Tibial nerve (tissue), 4 donors: Measurements from ENCODE around the gene FAM107B. TPM values are rescaled to one million over a fixed set of nuclear protein-coding genes. Genes with fewer than 3 reads are reported as not detected.
A peak's percentile ranks its signal among the peaks of the same experiment; 100 is the strongest.

Experiments used
- DNase-seq, 2 donors: peaks; one replicate each; pipeline ENCODE4 v3.0.0-alpha.2; 2019; ENCODE audit warnings: low spot score in 2 of 2
- H3K27ac ChIP-seq, 4 donors: fragments of 200-600 bp; sonication (generic) in 3 of 4; one replicate each; pipeline ENCODE4 v1.5.1; 2017 to 2019; ENCODE audit warnings: mild to moderate bottlenecking in 1 of 4
- H3K27me3 ChIP-seq, 2 donors: fragments of 200-600 bp; sonication (generic) in 1 of 2; one replicate each; pipeline versions ENCODE4 v1.5.1 to v1.6.0; 2017 to 2019
- H3K36me3 ChIP-seq, 3 donors: fragments of 200-600 bp; sonication (generic); one replicate each; pipeline ENCODE4 v1.5.1; 2018 to 2019
- H3K4me1 ChIP-seq, 4 donors: fragments of 200-600 bp; sonication (generic) in 3 of 4; one replicate each; pipeline ENCODE4 v1.5.1; 2017 to 2019
- H3K4me3 ChIP-seq, 4 donors: fragments of 200-600 bp; sonication (generic) in 3 of 4; one replicate each; pipeline ENCODE4 v1.5.1; 2017 to 2019; ENCODE audit warnings: mild to moderate bottlenecking in 1 of 4, moderate library complexity in 1 of 4
- H3K9me3 ChIP-seq, 4 donors: fragments of 200-600 bp; sonication (generic) in 3 of 4; one replicate each; pipeline ENCODE4 v1.5.1; 2017 to 2019
- CTCF ChIP-seq, 5 experiments: fragments of 200-600 bp in 3 of 5; fragments of 450-650 bp in 2 of 5; sonication (generic) in 3 of 5; IDR thresholded peaks; one replicate each; pipeline ENCODE4 v1.5.1; 2016 to 2019; ENCODE audit warnings: antibody characterized with exemption in 5 of 5, mild to moderate bottlenecking in 3 of 5, moderate library complexity in 2 of 5
- EP300 ChIP-seq, 2 donors: sonication (generic); formaldehyde crosslinking; IDR thresholded peaks; one replicate each; pipeline ENCODE4 v1.6.1; 2017; ENCODE audit warnings: antibody characterized with exemption in 2 of 2, mild to moderate bottlenecking in 1 of 2
- POLR2A ChIP-seq, 2 donors: fragments of 450-650 bp; IDR thresholded peaks; one replicate each; pipeline ENCODE4 v1.6.1; 2017; ENCODE audit warnings: antibody characterized with exemption in 2 of 2, mild to moderate bottlenecking in 2 of 2, moderate library complexity in 2 of 2
- WGBS, 2 donors: methylation state at CpG; one replicate each; pipeline ENCODE4 v1.1.5; 2018; 5-methylcytosine and 5-hydroxymethylcytosine counted together
- total RNA-seq, 4 donors: library from RNA; depleted of rRNA; stranded (reverse); fragments of >200 nt; gene quantifications; one replicate each; pipeline ENCODE4 v1.1.0, GENCODE V29; 2016

Gene FAM107B
- total RNA-seq, 4 donors from 2014 or later: 9.8 to 26.7 (median 16.9) TPM

GRCh38 chr10:14782691-14783363 is 8.1 kb upstream of the FAM107B start:
- Histone ChIP-seq H3K4me1 (peaks cover 0 to 13% (median 0%) of the 10 kb centered on the region in 4 donors), H3K27me3 (no peaks in the 10 kb centered on the region), H3K27ac (no peak overlapping the region), H3K36me3 (no peaks in the 10 kb centered on the region), H3K9me3 (peaks cover 0 to 4% (median 1%) of the 10 kb centered on the region in 4 donors), H3K4me3 (no peak overlapping the region)
- TF ChIP-seq CTCF (IDR thresholded peaks at IDR 0.05) (no peak), EP300 (IDR thresholded peaks at IDR 0.05) (peak in 1 of 2 donors; percentile 68), POLR2A (IDR thresholded peaks at IDR 0.05) (no peak)
- DNase-seq: no peak
- 67 to 77% methylated on average over 9 of the region's 9 CpGs for WGBS, 2 donors

- Histone ChIP-seq H3K4me1 (peaks cover 0 to 13% (median 0%) of the 10 kb centered on the region in 4 donors), H3K9me3 (peaks cover 0 to 4% (median 1%) of the 10 kb centered on the region in 4 donors), H3K27ac (no peak overlapping the region), H3K4me3 (no peak overlapping the region), H3K27me3 (no peaks in the 10 kb centered on the region), H3K36me3 (no peaks in the 10 kb centered on the region)
- 59 to 60% methylated on average over 7 of the region's 7 CpGs for WGBS, 2 donors
- DNase-seq: no peak
- TF ChIP-seq CTCF (IDR thresholded peaks at IDR 0.05) (no peak), POLR2A (IDR thresholded peaks at IDR 0.05) (no peak), EP300 (IDR thresholded peaks at IDR 0.05) (no peak)
These were observed 7.1 kb upstream of the FAM107B start for GRCh38 chr10:14781763-14782162.

DNA sequence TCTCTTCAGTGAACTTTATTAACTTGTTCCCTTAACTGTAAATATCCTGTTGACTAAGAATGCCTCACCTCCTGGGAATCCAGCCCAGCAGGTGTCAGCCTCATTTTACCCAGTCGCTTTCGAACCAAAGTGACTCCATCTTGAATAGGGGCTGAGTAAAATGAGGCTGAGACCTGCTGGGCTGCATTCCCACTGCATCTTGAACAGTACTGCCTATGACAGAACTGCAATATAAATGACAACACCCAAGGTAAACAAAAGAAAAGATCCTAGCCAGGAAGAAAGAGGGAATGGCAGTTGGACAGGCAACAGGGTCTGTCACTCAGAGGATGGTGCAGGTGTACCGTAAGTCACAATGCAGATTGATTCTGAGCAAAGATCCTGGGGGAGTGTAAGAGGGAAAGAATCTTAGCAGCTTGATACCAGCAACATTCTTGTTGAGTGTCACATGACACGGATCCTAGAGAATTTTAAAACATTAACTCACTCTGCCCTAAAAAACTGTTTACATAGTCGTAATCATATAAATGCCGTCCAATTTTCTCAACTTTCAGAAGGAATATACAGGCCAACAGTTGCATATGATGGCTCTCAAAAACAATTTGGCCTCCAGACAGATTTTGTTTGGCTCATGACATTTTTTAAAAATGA is 4.4 kb upstream of the FAM107B start:
- Histone ChIP-seq H3K4me1 (peaks cover 0 to 13% (median 0%) of the 10 kb centered on the region in 4 donors), H3K36me3 (no peaks in the 10 kb centered on the region), H3K27ac (no peak overlapping the region), H3K27me3 (no peaks in the 10 kb centered on the region), H3K9me3 (no peaks in the 10 kb centered on the region), H3K4me3 (no peak overlapping the region)
- TF ChIP-seq CTCF (IDR thresholded peaks at IDR 0.05) (no peak), EP300 (IDR thresholded peaks at IDR 0.05) (no peak), POLR2A (IDR thresholded peaks at IDR 0.05) (no peak)
- no peak for DNase-seq
- WGBS, 2 donors: 54 to 63% methylated on average over 6 of the region's 6 CpGs

DNA sequence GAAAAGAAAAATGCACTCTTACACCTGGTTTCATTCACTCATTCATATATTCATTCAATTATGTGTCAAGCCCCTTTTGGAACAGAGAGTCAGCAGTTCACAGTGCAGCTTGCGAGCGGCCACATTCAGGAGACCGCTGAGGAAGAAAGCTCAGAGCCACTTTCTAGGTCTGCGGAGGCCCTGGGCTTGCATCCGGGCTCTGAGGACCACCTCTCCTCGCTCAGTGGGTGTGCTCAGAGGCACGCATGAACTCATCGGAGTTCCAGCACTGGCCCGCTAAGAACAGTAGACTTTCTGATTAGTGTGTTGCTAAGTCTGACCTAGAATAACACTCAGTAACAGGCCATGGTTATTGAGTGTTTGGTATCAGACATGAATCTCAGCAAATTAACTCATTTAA is 1.8 kb upstream of the FAM107B start:
- Histone ChIP-seq H3K27me3 (no peaks in the 10 kb centered on the region), H3K4me3 (no peak overlapping the region), H3K9me3 (no peaks in the 10 kb centered on the region), H3K27ac (no peak overlapping the region), H3K4me1 (peaks cover 0 to 13% (median 0%) of the 10 kb centered on the region in 4 donors), H3K36me3 (no peaks in the 10 kb centered on the region)
- WGBS, 2 donors: 80 to 85% methylated on average over 9 of the region's 9 CpGs
- TF ChIP-seq POLR2A (IDR thresholded peaks at IDR 0.05) (no peak), CTCF (IDR thresholded peaks at IDR 0.05) (no peak), EP300 (IDR thresholded peaks at IDR 0.05) (no peak)
- DNase-seq: no peak

DNA sequence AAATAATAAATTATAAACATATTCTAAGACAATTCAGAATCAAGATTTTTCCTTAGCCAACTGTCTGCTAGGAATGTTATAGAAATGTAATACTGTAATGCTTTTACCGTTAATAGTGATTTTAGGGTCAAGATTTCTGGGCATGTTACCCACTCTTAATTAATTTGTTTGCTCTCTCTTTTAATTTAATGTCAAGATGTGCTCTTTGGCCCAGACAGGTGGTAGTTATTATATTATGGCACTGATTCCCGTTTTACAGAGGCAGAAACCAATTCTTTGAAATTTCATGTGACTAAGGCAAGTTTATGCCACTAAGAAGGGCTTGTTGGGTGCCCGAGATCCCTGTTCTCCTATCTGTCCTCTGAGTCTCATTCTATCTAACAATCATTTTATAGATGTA is 959 bp upstream of the FAM107B start:
- 73 to 74% methylated on average over 3 of the region's 3 CpGs for WGBS, 2 donors
- H3K4me1 ChIP-seq: peaks cover 0 to 13% (median 0%) of the 10 kb centered on the region in 4 donors
- no peaks in the 10 kb centered on the region for H3K27me3 ChIP-seq
- H3K36me3 ChIP-seq: no peaks in the 10 kb centered on the region
- DNase-seq: no peak
- no peak overlapping the region for H3K4me3 ChIP-seq
- no peaks in the 10 kb centered on the region for H3K9me3 ChIP-seq
- no peak for TF ChIP-seq EP300 (IDR thresholded peaks at IDR 0.05)
- TF ChIP-seq CTCF (IDR thresholded peaks at IDR 0.05): no peak
- no peak for TF ChIP-seq POLR2A (IDR thresholded peaks at IDR 0.05)
- H3K27ac ChIP-seq: no peak overlapping the region
